IPS-NIHi7 (cell line): ENCODE data around the gene NFATC4.
"Not testable (repeated sequence)": the region's sequence is repeated elsewhere in the genome, so short reads cannot be mapped to it uniquely, and the experiment has no call there.

Experiments used
- DNase-seq: peaks from one replicate; pipeline ENCODE4 v3.0.0; 2012; ENCODE audit warnings: mixed read lengths; ENCODE audit errors: extremely low spot score

NFATC4 gene

DNA sequence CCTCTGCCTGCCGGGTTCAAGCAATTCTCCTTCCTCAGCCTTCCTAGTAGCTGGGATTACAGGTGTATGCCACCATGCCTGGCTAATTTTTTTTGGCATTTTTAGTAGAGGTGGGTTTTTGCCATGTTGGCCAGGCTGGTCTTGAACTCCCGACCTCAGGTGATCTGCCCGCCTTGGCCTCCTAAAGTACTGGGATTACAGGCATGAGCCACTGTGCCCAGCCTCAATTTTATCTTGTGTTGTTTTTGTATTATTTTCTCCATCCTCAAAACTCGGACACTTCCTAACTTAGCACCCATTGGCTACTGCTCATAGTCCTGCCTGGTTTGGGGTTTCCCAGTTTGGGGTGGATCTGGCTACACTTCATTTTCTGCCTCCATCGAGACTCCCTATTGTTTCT, 19.6 kb downstream of the NFATC4 start:
- DNase-seq, result not testable (repeated sequence)

DNA sequence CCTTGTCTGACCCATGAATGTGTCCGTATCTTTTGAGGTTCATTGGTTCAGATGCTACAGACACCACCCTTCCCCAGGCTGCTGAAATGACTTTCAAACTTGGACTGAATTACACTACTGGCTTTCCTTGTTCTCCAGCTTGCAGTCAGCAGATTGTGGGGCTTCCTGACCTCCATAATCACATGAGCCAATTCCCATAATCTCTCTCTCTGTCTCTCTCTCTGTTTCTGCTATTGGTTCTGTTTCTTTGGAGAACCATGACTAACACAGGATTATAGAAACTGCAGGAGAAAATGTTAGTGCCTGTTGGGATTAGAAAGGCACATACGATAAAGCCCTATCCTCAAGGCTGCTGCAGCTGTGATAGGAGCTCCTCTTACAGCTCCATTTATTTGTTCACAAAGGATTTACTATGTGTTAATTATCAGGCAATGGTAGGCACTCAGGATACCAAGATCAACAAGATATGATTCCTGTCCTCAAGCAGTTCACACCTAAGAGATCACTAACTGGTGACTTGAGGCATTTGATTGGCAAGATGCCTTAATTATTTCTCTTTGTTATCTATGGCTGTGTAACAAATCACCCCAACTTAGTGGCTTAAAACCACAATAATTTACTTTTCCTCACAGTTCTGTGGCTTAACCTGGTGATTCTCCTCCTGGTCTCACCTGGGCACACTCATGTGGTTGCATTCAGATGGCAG, 20.6 kb downstream of the NFATC4 start:
- DNase-seq, result no peak

DNA sequence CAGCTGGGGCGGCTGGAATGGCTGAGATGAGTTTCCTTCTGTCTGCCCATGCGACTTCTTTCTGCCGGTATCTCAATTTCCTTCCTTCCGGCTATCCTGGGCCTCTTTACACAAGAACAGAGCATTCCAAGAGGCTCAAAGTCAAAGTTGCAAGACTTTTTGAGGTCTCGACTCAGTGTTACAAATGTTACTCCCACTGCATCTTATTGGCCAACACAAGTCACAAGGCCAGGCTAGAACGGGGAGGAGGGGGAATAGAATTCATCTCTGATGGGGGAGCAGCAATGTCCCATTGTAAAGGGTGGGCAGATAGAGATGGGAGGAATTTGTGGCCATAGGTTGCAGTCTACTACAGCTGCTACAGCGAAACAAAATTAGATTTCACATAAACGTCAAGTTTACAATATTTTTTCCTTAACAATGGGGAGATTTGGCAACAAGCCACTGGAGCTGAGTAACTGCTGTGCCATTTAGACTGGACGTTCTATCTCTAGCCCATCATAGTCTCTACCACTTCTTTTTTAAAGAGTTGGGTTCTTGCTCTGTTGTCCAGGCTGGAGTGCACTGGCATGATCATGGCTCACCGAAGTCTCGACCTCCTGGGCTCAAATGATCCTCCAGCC, 21.4 kb downstream of the NFATC4 start:
- no peak for DNase-seq

DNA sequence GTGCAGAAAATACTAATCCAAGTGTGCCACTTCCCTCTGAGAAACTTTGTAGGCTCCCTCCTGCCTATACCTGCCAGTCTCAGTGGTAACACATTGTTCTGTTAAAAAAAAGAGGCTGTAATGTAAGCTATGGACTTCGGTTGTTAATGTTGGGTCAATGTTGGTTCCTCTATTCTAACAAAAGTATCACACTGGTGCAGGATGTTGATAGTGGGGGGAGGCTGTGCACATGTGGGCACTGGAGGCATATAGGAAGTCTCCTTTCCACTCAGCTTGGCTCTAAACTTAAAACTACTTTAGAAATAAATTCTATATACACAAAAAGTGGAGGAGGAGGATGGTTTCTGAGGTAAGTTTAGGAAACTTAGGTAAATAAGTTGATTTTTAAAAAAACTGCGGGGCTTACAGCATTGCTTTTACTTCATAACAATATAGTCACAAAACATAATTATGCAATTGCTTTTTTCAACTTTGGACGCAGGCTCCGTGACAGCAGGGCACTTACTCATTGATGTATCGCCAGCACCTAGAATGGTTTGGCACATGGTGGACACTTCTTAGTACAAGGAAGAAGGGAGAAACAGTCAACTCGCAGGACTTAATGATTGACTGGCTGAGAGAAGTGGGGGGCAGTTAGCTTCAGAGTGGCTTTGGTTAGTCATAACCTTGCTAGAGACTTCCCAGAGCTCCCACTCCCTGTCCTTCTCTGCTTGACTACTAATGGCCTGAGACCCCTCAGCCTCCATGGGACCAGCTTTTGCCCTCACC, 22.9 kb downstream of the NFATC4 start:
- no peak for DNase-seq

DNA sequence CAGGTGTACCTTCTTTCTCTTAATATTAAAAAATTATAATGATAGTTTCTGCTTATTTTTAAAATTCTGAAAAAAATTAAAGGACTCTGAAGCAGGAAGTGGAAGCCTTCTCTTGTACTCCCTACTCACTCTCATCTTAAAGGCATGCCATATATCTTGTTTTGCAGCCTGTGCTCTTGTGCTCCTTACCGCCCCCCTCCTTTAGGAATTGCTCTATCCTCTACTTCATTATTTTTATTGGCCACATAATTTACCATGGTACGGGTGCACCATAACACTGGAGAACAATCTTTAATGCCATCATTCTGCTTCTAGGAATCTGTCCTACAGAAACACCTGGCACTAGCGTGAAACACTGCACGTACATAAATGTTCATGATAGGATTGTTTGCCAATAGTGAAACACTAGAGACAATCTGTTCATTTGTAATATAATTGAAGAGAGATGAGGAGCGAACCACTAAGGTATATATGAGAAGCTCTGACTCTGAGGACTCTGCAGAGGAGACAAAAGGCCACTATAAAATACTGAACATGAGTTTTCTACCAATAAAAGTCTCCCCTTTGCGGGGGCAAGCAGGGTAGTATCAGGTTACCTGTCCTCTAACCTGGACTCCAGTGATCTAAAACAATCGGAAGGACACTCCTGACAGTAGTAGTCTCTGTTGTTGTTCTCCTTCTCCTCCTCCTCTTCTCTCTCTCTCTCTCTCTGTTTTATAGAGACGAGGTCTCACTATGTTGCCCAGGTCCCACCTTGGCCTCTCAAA, 24.5 kb downstream of the NFATC4 start:
- DNase-seq, result no peak

DNA sequence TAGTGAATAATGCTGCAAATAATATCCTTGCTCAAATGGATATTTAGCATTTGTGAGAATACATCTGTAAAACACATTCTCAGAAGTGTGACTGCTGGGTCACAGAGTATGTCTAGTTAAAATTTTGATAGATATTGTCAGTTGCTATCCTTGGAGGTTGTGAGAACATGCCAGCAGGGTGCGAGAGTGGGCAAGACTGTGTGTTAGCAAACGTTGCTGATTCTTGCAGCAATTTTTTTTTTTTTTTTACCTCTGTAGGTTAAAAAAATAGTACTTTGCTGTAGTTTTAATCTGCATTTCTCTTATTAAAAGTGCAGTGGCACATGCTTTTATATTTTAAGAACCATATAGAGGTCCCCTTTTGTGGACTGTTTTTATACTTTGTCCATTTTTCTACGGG, 26.3 kb downstream of the NFATC4 start:
- DNase-seq, result no peak

DNA sequence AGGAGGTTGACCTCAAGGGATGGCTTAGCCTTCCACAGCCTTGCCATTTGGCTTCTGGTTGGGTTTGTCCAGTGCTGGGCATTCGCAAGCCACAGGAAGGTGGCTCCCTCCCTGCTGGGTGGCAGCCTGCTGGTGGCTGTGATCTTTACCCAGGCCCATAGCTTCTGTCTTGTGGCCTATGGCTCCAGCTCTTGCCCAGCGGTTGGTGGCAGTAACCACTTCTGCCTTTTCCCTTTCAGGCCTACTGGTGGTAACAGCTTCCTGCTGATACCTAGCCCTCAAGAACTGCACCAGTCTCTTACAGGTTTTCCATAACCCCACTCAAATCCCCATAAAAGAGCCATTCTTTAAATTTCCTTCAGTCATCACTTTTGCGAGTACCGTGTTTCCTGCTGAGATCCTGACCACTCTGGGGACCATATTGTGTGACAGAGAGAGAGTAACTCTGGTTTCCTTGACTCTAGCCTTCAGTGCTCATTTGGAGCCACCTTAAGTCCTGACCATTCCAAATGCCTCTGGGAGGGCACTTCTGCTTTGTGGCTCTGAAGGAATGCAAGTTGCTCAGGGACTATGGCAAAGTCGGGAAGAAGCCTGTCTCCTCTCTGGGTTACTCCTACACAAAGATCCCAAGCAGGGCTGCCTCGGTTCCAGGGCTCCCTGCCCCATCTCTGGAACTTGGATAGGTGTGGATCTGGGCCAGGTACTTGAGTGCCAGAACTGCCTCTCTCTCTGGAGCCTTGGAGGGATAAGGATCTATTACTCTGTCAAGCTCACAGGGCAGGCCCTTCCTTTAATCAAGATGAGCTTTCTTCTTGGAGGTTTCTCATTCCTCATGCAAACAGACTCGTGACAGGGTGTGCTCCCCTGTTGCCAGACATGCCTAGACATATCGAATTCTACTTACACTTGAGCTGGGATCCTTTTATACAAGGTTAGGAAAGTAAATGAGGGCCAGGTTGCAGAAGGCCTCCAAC, 27.9 kb downstream of the NFATC4 start:
- no peak for DNase-seq

DNA sequence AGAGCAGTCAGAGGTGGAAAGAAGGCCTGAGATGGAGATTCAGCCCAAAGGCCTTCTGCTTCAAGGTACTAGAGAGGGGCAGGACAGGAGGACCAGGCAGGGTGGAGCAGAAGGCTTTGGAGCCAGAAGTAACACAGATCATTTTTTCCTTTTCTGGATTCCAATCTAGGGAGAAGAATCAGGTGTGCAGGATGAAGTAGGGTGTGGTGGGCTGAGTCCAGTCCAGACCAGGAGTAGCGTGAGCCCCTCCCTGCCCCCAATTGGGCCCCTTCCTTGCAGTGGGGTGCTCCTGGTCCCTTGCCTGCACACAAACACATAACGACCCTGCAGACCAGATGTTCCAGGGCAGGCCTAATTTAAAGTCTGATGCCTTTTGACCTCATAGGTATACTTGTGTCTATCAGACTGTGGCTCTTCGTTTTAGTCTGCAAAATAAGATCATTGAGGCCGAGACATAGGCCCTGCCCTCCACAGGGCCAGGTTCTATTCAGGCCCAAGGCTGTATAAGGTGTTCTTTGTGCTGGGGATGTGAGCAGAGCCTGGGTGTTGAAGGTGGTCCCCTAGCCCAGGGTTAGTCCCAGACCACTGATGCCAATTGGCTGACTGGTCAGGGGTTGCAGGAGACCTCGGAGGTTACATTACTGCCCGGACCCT, 29.8 kb downstream of the NFATC4 start:
- DNase-seq, result no peak

DNA sequence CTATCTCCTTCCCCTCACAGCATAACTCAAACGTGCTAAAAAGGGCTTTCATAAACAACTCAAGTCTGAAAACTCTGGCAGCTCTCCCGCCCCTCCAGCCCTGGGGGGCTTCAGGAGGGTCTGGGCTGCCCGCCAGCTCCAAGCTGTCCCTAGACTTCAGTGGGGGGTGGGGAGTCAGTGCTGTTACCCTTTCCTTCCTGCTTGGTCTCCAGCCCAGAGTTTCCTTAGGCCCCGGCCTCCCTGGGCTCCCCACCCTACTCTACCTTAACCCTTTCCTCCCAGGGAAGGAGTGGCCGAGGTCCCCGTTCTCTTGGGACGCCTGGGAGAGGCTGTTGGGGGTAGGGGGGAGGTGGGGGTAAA, 30.3 kb downstream of the NFATC4 start:
- peak; percentile 74 for DNase-seq

DNA sequence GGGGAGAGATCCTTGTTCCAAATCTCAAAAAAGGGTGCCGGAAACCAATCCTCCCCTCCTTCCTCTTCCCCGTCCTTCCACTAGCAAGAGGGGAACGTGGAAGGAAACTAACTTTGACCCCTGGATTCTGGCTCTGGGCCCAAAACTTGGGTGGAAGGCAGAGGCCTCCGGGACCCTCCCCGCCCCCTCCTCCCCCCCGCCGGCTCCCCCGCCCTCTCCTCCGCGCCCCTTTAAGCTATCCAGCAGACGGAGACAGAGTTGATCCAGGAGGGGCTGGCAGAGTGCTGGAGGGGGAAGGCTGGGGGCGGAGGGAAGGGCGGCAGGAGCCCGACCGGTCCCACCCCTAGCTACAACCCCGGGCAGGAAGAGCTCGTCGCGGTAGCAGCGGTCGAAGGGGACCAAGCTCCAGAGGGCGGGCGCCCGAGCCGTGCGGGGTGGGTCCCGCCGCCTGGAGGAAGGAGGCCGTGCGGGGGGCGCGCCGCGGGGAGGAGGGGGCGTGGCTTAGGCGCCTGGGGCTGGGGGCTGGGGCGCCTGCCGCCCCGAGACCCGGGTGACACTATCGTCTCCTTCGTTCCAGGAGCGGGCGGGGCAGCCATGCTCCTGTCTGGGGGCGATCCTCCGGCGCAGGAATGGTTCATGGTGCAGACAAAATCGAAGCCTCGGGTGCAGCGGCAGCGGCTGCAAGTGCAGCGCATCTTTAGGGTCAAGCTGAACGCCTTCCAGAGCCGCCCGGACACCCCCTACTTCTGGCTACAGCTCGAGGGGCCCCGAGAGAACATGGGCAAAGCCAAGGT, 30.9 kb downstream of the NFATC4 start, which contains the start of gene NYNRIN:
TSS of gene NYNRIN (plus strand) at position 351 of the 794 bp plus-strand sequence. CDS start at position 595, 244 bp downstream.
- DNase-seq, result peak; percentile 81

DNA sequence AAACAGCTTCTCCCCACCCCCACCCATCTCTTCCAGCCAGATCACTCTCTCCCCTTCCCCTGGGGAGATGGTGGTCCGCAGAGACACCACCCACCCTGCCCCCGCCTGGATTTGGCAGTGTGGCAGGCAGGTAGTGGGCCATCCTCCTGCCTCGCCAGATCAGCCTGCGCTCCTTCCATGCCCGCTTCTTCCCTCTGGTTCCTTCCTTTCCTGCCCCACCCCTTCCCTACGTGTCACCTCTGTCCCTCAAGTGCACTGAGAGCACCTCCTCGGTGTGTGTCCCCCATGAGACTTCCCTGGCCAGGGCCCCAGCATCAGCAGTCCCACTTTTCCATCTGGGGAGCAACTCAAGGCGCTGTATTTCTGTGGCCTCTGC, 31.5 kb downstream of the NFATC4 start:
- no peak for DNase-seq

DNA sequence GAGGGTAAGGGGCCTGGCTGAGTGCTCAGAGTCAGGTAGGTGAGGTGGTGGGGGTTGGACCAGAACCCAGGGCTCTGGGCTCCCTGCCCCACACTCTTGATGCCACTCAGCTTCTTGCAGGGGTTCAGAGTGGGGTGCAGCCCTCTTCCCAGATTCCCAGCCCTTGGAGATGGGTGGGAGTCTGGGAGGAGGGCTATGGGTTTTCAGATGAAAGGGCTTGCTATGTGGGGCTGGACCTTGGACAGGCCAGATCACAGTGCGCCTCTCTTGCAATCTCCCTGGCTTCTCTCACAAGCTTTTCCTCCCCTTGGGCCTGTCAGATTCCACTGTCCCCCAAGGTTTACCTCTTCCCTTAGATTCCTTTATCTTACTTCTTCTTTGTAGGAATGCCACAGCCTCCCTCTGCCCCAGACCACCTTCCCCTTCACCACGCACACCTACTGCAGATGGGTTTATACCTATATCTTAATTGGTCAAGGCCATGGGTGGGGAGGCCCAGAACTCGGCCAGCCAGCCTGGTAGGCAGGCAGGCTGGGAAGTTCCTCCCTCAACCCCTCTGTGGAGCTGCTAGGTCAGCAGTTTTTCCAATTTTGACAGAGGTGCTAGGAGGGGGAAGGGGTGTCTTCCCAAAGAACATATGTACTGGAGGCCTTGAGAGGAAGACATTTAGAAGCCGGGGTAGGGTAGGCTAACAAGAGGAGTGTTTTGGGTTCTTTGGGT, 32.2 kb downstream of the NFATC4 start:
- no peak for DNase-seq

DNA sequence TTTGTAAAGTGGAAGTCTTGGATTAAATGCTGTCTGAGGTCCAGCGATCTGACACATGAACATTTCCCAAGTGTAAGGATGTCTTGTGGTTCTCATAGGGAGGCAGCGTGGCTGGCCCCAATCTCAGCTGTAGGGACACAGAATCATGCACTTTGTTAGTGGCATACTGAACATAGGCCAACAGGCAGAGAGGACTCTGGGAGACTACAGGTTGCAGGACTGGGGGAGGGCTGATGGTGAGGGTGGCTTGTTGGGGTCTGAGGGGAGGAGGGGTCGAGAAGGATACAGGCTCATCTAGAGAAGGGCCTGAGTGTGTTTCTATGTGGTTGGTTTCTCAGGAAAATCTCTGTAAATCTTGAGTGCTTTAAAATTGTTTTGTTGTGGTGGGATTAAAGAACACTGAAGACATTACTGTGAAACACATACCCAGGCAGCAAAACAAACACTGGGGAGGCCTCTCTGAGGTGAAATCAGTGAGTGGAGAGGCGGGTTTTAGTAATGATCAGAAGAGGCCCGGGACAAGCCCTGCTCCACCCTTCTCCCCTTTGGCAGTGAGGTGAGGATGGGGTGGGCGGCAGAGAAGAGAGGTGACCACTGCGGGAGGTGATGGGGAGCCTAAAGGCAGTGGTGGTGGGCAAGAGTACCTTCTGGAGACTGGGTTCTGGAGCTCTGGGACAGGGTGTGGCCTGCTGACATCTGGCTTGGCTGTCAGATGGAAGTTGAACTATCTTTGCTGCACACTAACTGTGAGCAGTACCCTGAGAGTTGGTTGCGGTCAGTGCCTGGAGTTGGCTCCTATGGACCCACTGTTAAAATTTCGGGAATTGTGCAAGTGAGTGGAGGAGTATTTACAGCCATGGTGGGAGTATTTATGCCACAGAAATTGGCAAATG, 34.1 kb downstream of the NFATC4 start:
- no peak for DNase-seq

DNA sequence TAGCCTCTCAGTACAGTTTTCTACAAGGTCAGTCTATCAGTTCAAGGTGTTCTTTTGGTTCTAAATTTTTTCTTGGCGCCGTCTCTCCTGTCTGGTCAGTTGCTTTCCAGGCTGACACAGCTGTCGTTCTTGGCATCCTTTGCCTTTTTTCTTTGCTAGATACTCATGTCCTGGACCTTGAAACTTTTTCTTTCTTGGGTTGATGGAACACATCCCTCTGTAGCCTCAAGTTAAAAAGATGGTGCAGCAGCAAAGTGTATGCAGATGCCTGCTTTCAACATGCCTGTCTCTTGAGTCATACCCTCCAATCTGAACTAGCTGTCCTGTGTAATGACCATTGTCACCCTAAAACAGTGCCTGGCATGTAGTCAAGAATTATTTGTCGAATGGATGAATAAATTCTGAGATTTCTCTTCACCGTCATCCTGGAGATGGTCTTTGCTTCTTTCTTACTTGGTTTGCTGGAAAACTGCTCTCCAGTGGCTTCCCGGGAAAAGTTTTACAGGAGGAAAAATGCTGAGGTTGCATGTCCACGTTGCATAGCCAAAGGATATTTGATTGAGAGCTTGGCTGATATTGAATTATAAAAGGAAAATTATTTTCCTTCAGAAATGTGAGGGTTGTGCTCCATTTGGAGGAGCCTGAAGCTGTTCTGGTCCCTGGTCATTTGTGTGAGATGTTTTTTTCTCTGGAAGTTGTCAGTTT, 35.5 kb downstream of the NFATC4 start:
- no peak for DNase-seq

DNA sequence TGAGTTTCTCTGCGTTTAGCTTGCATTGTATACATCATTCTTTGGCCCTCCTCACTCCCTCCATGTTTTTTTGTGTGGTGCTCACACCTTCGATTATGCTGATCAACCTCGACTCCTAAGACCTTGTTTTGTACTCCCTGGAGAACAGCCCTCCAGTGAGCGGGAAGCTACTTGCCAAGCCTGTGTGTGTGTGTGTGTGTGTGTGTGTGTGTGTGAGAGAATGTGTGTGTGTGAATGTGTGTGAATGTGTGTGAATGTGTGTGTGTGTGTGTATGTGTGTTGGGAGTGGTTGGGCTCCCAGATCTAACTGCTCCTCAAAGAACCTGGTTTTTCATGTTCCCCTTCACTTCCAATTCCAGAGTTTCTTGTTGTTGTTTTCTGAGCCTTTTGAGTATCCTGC, 36.8 kb downstream of the NFATC4 start:
- no peak for DNase-seq

DNA sequence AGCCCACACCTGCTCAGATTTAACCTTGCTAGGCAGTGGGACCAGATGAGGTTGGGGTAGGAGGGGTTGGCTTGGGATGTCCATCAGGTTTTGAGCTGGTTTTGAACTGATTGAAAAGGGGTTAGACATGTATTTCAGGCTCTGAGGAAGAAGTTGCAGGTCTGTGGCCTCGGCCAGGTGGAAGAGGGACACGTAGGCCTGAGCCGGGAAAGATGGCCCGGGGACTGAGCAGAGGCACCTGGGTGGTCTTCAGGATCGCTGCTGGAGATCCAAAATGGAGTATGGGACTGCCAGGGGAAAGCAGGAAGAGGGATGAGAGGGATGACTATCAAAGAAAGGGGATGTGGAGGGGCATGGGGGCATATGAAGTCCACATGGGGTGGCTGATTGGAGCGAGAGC, 38.4 kb downstream of the NFATC4 start:
- no peak for DNase-seq

DNA sequence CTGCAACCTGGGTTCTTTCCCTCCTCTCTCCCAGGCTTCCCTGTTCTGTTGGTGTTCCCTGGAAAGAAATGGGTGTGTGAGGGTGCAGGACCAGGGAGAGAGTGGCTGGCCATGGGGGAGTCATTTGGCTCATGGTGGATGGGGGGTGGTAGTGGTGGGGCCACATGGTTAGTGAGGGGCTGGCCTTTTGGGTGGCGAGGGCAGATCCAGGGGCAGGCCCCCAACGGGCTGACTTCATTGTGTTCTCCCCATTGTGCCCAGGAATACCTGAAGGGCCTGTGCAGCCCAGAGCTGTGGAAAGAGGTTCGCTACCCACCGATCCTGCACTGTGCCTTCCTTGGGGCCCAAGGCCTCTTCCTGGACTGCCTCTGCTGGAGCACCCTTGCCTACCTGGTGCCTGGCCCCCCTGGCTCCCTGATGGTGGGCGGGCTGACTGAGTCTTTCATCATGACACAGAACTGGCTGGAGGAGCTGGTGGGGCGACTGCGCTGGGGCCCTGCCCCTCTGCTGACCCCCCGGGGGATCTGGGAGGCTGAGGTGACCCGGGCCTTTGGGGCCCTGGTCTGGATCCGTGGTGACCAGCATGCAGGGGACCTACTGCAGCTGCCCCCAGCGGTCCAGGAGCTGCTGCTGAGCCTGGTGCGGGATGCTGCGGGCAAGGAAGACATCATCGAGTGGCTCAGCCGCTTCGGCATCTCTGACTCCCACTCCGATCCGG, 39.8 kb downstream of the NFATC4 start:
- DNase-seq, result no peak
